Neuronal stem cell (in vitro differentiated cells): ENCODE results near the gene RALGPS1.

Experiments used
- DNase-seq: peaks from one replicate; pipeline ENCODE4 v3.0.0-alpha.2; 2013; ENCODE audit warnings: low spot score
- H2AFZ ChIP-seq: one replicate; pipeline ENCODE4 v1.6.1; 2013; ENCODE audit warnings: mild to moderate bottlenecking, low read length, inconsistent platforms
- H2AK5ac ChIP-seq: 2 replicates; pipeline ENCODE4 v1.6.1; 2013; ENCODE audit warnings: low read depth, mild to moderate bottlenecking, inconsistent platforms, low read length, moderate library complexity, mixed read lengths
- H2BK120ac ChIP-seq: 2 replicates; pipeline ENCODE4 v1.6.1; 2013; ENCODE audit warnings: low read depth, mild to moderate bottlenecking, inconsistent platforms, low read length, moderate library complexity, mixed read lengths
- H2BK12ac ChIP-seq: one replicate; pipeline ENCODE4 v1.6.1; 2013; ENCODE audit warnings: low read length, inconsistent platforms
- H2BK15ac ChIP-seq: 2 replicates; pipeline ENCODE4 v1.6.1; 2013; ENCODE audit warnings: mild to moderate bottlenecking, low read length, inconsistent platforms, mixed read lengths
- H2BK5ac ChIP-seq: one replicate; pipeline ENCODE4 v1.6.1; 2013; ENCODE audit warnings: inconsistent platforms, mild to moderate bottlenecking, low read length, moderate library complexity
- H3K14ac ChIP-seq: one replicate; pipeline ENCODE4 v1.6.1; 2013; ENCODE audit warnings: low read length, inconsistent platforms
- H3K18ac ChIP-seq: 2 replicates; pipeline ENCODE4 v1.6.1; 2013; ENCODE audit warnings: low read length, inconsistent platforms
- H3K23ac ChIP-seq: 2 replicates; pipeline ENCODE4 v1.6.1; 2013; ENCODE audit warnings: low read depth, mild to moderate bottlenecking, mixed read lengths, low read length, inconsistent platforms; ENCODE audit not compliant: poor library complexity
- H3K27ac ChIP-seq: replicated peaks from 3 replicates; pipeline ENCODE4 v1.5.1; 2013; ENCODE audit warnings: low read length, inconsistent platforms
- H3K27me3 ChIP-seq, 3 experiments: 2 replicates each; pipeline ENCODE4 v1.6.1; 2013; ENCODE audit warnings: low read length in 3 of 3, mild to moderate bottlenecking in 2 of 3, inconsistent platforms in 1 of 3, low read depth in 1 of 3, mixed read lengths in 1 of 3, moderate library complexity in 1 of 3; ENCODE audit not compliant: control insufficient read depth in 3 of 3, insufficient read depth in 3 of 3
- H3K36me3 ChIP-seq, 2 donors: replicated peaks in 1 of 2; 2 replicates each; pipeline ENCODE4 v1.6.1; 2013; ENCODE audit warnings: low read length in 2 of 2; ENCODE audit not compliant: control insufficient read depth in 2 of 2, insufficient read depth in 2 of 2
- H3K4ac ChIP-seq: 2 replicates; pipeline ENCODE4 v1.6.1; 2013; ENCODE audit warnings: inconsistent platforms, mild to moderate bottlenecking, low read length, moderate library complexity
- H3K4me1 ChIP-seq, 2 donors: 1 replicate in 1 of 2; 2 replicates in 1 of 2; pipeline ENCODE4 v1.6.1; 2013; ENCODE audit warnings: low read length in 2 of 2, low read depth in 1 of 2; ENCODE audit not compliant: control insufficient read depth in 2 of 2, insufficient read depth in 1 of 2
- H3K4me2 ChIP-seq: one replicate; pipeline ENCODE4 v1.6.1; 2013; ENCODE audit warnings: mild to moderate bottlenecking, low read length, inconsistent platforms; ENCODE audit not compliant: insufficient read depth, poor library complexity, severe bottlenecking
- H3K4me3 ChIP-seq, 2 donors: 2 replicates each; pipeline ENCODE4 v1.5.1; 2013; ENCODE audit warnings: low read length in 2 of 2, mild to moderate bottlenecking in 2 of 2, inconsistent platforms in 1 of 2, moderate library complexity in 1 of 2
- H3K79me1 ChIP-seq: one replicate; pipeline ENCODE4 v1.6.1; 2013; ENCODE audit warnings: low read depth, mild to moderate bottlenecking, inconsistent platforms, low read length, moderate library complexity
- H3K9ac ChIP-seq: one replicate; pipeline ENCODE4 v1.6.1; 2013; ENCODE audit warnings: mild to moderate bottlenecking, low read depth, low read length, inconsistent platforms; ENCODE audit not compliant: poor library complexity
- H3K9me3 ChIP-seq, 2 donors: replicated peaks in 1 of 2; 2 replicates each; pipeline versions ENCODE3 to v1.6.1; 2013; ENCODE audit warnings: low read length in 2 of 2, mild to moderate bottlenecking in 2 of 2, inconsistent platforms in 1 of 2, low read depth in 1 of 2, mixed read lengths in 1 of 2, moderate library complexity in 1 of 2; ENCODE audit not compliant: control insufficient read depth in 2 of 2, insufficient read depth in 1 of 2
- H4K8ac ChIP-seq: one replicate; pipeline ENCODE4 v1.6.1; 2013; ENCODE audit warnings: low read depth, mild to moderate bottlenecking, inconsistent platforms, low read length, moderate library complexity
- H4K91ac ChIP-seq: one replicate; pipeline ENCODE4 v1.6.1; 2013; ENCODE audit warnings: low read length, low read depth, mild to moderate bottlenecking, inconsistent platforms; ENCODE audit not compliant: poor library complexity
- WGBS, 2 donors: extraction: QIAGEN DNeasy Blood & Tissue Kit; methylation state at CpG; one replicate each; pipeline ENCODE4 v1.1.7; 2013; ENCODE audit warnings: missing lambda C conversion rate in 2 of 2, mixed read lengths in 1 of 2; ENCODE audit not compliant: insufficient read length in 2 of 2, insufficient replicate concordance in 1 of 2; ENCODE audit errors: extremely low coverage in 2 of 2; 5-methylcytosine and 5-hydroxymethylcytosine counted together

Gene RALGPS1

GRCh38 chr9:126939821-126940221 is 25.2 kb downstream of the RALGPS1 start:
- H3K9ac ChIP-seq, result no peak overlapping the region
- H4K8ac ChIP-seq, result no peak overlapping the region
- H2AK5ac ChIP-seq, result no peak overlapping the region
- no peak overlapping the region for H3K23ac ChIP-seq
- H3K4ac ChIP-seq, result no peak overlapping the region
- H3K4me2 ChIP-seq, result no peak overlapping the region
- H2BK5ac ChIP-seq, result no peak overlapping the region
- no peak overlapping the region for H2BK12ac ChIP-seq
- H2BK120ac ChIP-seq, result no peak overlapping the region
- no peak overlapping the region for H2BK15ac ChIP-seq
- H3K9me3 ChIP-seq, result peaks cover 0 to 4% of the 10 kb centered on the region in 2 donors
- H3K4me3 ChIP-seq, result no peak overlapping the region
- no peaks in the 10 kb centered on the region for H3K79me1 ChIP-seq
- H3K27ac ChIP-seq, result no peak overlapping the region
- no peak overlapping the region for H3K18ac ChIP-seq
- H3K27me3 ChIP-seq, result no peaks in the 10 kb centered on the region
- no CpG with 5 or more reads among the region's 6 CpGs for WGBS, 2 donors
- peaks cover 0 to 2% of the 10 kb centered on the region in 2 donors for H3K4me1 ChIP-seq
- DNase-seq, result no peak
- H3K14ac ChIP-seq, result no peak overlapping the region
- no peak overlapping the region for H2AFZ ChIP-seq
- H4K91ac ChIP-seq, result no peak overlapping the region
- H3K36me3 ChIP-seq, result no peaks in the 10 kb centered on the region

DNA sequence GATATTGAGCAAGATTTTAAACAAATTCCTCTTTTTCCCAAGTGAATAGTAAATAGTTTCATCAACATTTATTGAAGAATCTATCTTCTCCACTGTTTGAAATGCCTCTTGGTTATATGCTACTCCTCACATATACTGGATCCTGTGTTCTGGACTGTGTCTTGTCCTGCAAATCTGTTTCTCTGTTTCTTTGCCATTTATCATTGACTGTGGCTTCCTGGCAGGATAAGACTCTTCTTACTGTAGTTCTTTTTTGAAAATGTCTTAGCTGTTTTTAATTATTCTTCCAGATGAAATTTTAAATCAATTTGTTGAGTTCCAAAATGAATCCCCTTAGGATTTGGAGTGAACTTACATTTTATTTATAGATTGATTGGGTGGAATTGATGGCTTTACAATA is 27.8 kb downstream of the RALGPS1 start:
- DNase-seq, result no peak
- Histone ChIP-seq H3K23ac (no peak overlapping the region), H2BK5ac (no peak overlapping the region), H3K36me3 (no peaks in the 10 kb centered on the region), H4K91ac (no peak overlapping the region), H3K27me3 (no peaks in the 10 kb centered on the region), H3K27ac (no peak overlapping the region), H3K79me1 (no peaks in the 10 kb centered on the region), H3K4me3 (no peak overlapping the region), H2AFZ (no peak overlapping the region), H3K18ac (no peak overlapping the region), H2BK12ac (no peak overlapping the region), H3K4ac (no peak overlapping the region), H4K8ac (no peak overlapping the region), H2BK120ac (no peak overlapping the region), H3K14ac (no peak overlapping the region), H2AK5ac (no peak overlapping the region), H3K4me1 (no peaks in the 10 kb centered on the region), H3K9me3 (peaks cover 0 to under 1% of the 10 kb centered on the region in 2 donors), H3K9ac (no peak overlapping the region), H2BK15ac (no peak overlapping the region), H3K4me2 (no peak overlapping the region)

DNA sequence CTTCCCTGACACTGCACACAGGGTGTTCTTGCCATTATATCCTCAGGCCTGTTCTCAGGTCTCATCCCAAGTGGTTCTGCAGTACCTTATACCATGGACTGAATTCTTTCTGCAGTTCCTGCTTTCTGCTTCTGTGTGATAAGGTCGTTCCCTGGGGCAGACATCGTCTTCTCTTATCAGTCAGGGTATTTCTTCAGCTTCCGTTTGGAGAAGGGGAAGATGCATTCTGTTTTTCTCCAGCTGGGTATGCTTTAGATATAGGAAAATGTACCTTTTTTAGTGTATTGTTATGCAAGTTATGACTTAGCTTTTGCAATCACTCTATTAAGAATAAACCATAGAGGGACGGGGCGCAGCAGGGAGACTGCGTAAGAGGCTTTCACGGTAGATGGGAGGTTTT is 31.1 kb downstream of the RALGPS1 start:
- Histone ChIP-seq H3K9ac (no peak overlapping the region), H3K4me1 (no peaks in the 10 kb centered on the region), H2BK120ac (no peak overlapping the region), H2BK12ac (no peak overlapping the region), H3K4ac (no peak overlapping the region), H3K27me3 (no peaks in the 10 kb centered on the region), H3K18ac (no peak overlapping the region), H3K4me2 (no peak overlapping the region), H3K9me3 (no peaks in the 10 kb centered on the region), H2AK5ac (no peak overlapping the region), H3K23ac (no peak overlapping the region), H2BK5ac (no peak overlapping the region), H2AFZ (no peak overlapping the region), H3K36me3 (no peaks in the 10 kb centered on the region), H3K14ac (no peak overlapping the region), H3K4me3 (no peak overlapping the region), H4K8ac (no peak overlapping the region), H3K79me1 (no peaks in the 10 kb centered on the region), H4K91ac (no peak overlapping the region), H2BK15ac (no peak overlapping the region), H3K27ac (no peak overlapping the region)
- no peak for DNase-seq
- no CpG with 5 or more reads among the region's 7 CpGs for WGBS, 2 donors

- Histone ChIP-seq H3K9ac (no peak overlapping the region), H3K4me2 (no peak overlapping the region), H3K9me3 (no peaks in the 10 kb centered on the region), H2BK15ac (no peak overlapping the region), H2AK5ac (no peak overlapping the region), H3K23ac (no peak overlapping the region), H3K27ac (no peak overlapping the region), H2AFZ (no peak overlapping the region), H3K36me3 (no peaks in the 10 kb centered on the region), H4K8ac (no peak overlapping the region), H4K91ac (no peak overlapping the region), H2BK5ac (no peak overlapping the region), H3K14ac (no peak overlapping the region), H2BK120ac (no peak overlapping the region), H3K27me3 (no peaks in the 10 kb centered on the region), H3K18ac (no peak overlapping the region), H3K4ac (no peak overlapping the region), H3K4me1 (no peaks in the 10 kb centered on the region), H3K4me3 (no peak overlapping the region), H2BK12ac (no peak overlapping the region), H3K79me1 (no peaks in the 10 kb centered on the region)
- WGBS, 2 donors, result no CpG with 5 or more reads among the region's 1 CpG
- no peak for DNase-seq
These were observed 32.9 kb downstream of the RALGPS1 start for GRCh38 chr9:126947529-126947928.
